Measurements from ENCODE around the gene TSPAN11.

The TSPAN11 gene

GRCh38 chr12:31007153-31007495 lies 80.6 kb downstream of the TSPAN11 start:
- no peak overlapping the region for H3K4me2 ChIP-seq (ENCODE audit: low read length)
- H3K79me2 ChIP-seq (ENCODE audit: insufficient read depth, low read length), result no peaks in the 10 kb centered on the region
- no peaks in the 10 kb centered on the region for H4K20me1 ChIP-seq (ENCODE audit: insufficient read depth, low read length)
- no peak overlapping the region for H3K27ac ChIP-seq (ENCODE audit: low read depth, low read length, poor library complexity, severe bottlenecking)
- H3F3A ChIP-seq (ENCODE audit: insufficient read depth, low read length), result no peaks in the 10 kb centered on the region
- 0 out of 2 replicates have a peak, but pooled peaks cover 5% of the 10 kb centered on the region for H3K27me3 ChIP-seq (ENCODE audit: insufficient read depth, low read length)
- no peaks in the 10 kb centered on the region for H3K36me3 ChIP-seq (ENCODE audit: insufficient read depth, low read length)
- no peak overlapping the region for H3K4me3 ChIP-seq (ENCODE audit: low read depth, low read length, poor library complexity, severe bottlenecking)
- no peak for TF ChIP-seq CTCF (IDR thresholded peaks at IDR 0.05; ENCODE audit: low read length)
- TF ChIP-seq EZH2 (IDR thresholded peaks at IDR 0.05; ENCODE audit: borderline replicate concordance, low read length), result no peak
- H3K9ac ChIP-seq (ENCODE audit: low read length), result no peak overlapping the region
- no peak overlapping the region for H2AFZ ChIP-seq (ENCODE audit: low read length)
- H3K9me3 ChIP-seq (ENCODE audit: low read length), result no peaks in the 10 kb centered on the region
- H3K9me2 ChIP-seq (ENCODE audit: low read depth, low read length), result no peaks in the 10 kb centered on the region
- H3K4me1 ChIP-seq (ENCODE audit: insufficient read depth, low read length, severe bottlenecking), result peaks cover 8% of the 10 kb centered on the region

- Histone ChIP-seq H3K4me1 (ENCODE audit: insufficient read depth, low read length, severe bottlenecking) (peaks cover 14% of the 10 kb centered on the region), H3K79me2 (ENCODE audit: insufficient read depth, low read length) (no peaks in the 10 kb centered on the region), H3K27me3 (ENCODE audit: insufficient read depth, low read length) (0 out of 2 replicates have a peak, but pooled peaks cover 4% of the 10 kb centered on the region), H3K9me2 (ENCODE audit: low read depth, low read length) (no peaks in the 10 kb centered on the region), H3K9me3 (ENCODE audit: low read length) (no peaks in the 10 kb centered on the region), H3F3A (ENCODE audit: insufficient read depth, low read length) (no peaks in the 10 kb centered on the region), H3K36me3 (ENCODE audit: insufficient read depth, low read length) (no peaks in the 10 kb centered on the region), H2AFZ (ENCODE audit: low read length) (no peak overlapping the region), H4K20me1 (ENCODE audit: insufficient read depth, low read length) (no peaks in the 10 kb centered on the region), H3K9ac (ENCODE audit: low read length) (no peak overlapping the region), H3K4me3 (ENCODE audit: low read depth, low read length, poor library complexity, severe bottlenecking) (no peak overlapping the region), H3K4me2 (ENCODE audit: low read length) (no peak overlapping the region), H3K27ac (ENCODE audit: low read depth, low read length, poor library complexity, severe bottlenecking) (no peak overlapping the region)
- TF ChIP-seq EZH2 (IDR thresholded peaks at IDR 0.05; ENCODE audit: borderline replicate concordance, low read length), result no peak
- no peak for TF ChIP-seq CTCF (IDR thresholded peaks at IDR 0.05; ENCODE audit: low read length)
These were observed 81.2 kb downstream of the TSPAN11 start for GRCh38 chr12:31007636-31008175.

- Histone ChIP-seq H3K79me2 (ENCODE audit: insufficient read depth, low read length) (no peaks in the 10 kb centered on the region), H3K4me1 (ENCODE audit: insufficient read depth, low read length, severe bottlenecking) (peaks cover 20% of the 10 kb centered on the region), H3K9ac (ENCODE audit: low read length) (no peak overlapping the region), H3F3A (ENCODE audit: insufficient read depth, low read length) (no peaks in the 10 kb centered on the region), H3K4me3 (ENCODE audit: low read depth, low read length, poor library complexity, severe bottlenecking) (no peak overlapping the region), H3K36me3 (ENCODE audit: insufficient read depth, low read length) (no peaks in the 10 kb centered on the region), H3K27me3 (ENCODE audit: insufficient read depth, low read length) (no peaks in the 10 kb centered on the region), H4K20me1 (ENCODE audit: insufficient read depth, low read length) (no peaks in the 10 kb centered on the region), H3K9me2 (ENCODE audit: low read depth, low read length) (no peaks in the 10 kb centered on the region), H3K4me2 (ENCODE audit: low read length) (no peak overlapping the region), H3K9me3 (ENCODE audit: low read length) (no peaks in the 10 kb centered on the region), H2AFZ (ENCODE audit: low read length) (no peak overlapping the region), H3K27ac (ENCODE audit: low read depth, low read length, poor library complexity, severe bottlenecking) (no peak overlapping the region)
- TF ChIP-seq EZH2 (IDR thresholded peaks at IDR 0.05; ENCODE audit: borderline replicate concordance, low read length) (no peak), CTCF (IDR thresholded peaks at IDR 0.05; ENCODE audit: low read length) (no peak)
These were observed 81.8 kb downstream of the TSPAN11 start for GRCh38 chr12:31008241-31008761.

Data from OCI-LY1 (cell line).